Activated CD4-positive, alpha-beta T cell treated with anti-CD3 and anti-CD28 coated beads for 36 hours (primary cell): ENCODE results near the gene SAFB. TPM values are rescaled to one million over a fixed set of nuclear protein-coding genes. Genes with fewer than 3 reads are reported as not detected.

Source experiments
- ATAC-seq: fragments of 200-7000 bp; cut with Tn5 transposase; one replicate; pipeline ENCODE4 v1.10.0; 2021; ENCODE audit warnings: mild to moderate bottlenecking, moderate library complexity
- CTCF ChIA-PET: fragments of 350-600 bp; sonication (Branson Sonifier 250); formaldehyde crosslinking; loops from one replicate; lab custom pipeline; 2021; ENCODE audit warnings: antibody characterized with exemption; lab: Charles Lee
- POLR2A ChIA-PET: fragments of 350-600 bp; sonication (Branson Sonifier 250); formaldehyde crosslinking; loops from one replicate; lab custom pipeline; 2021; ENCODE audit warnings: antibody characterized with exemption, inconsistent platforms; lab: Charles Lee
- DNase-seq: peaks from one replicate; pipeline ENCODE4 v3.0.0-alpha.2; 2020
- H3K27ac Mint-ChIP-seq: one replicate; pipeline ENCODE4 v1.8.0; 2021; ENCODE audit warnings: mixed read lengths
- H3K27me3 Mint-ChIP-seq: one replicate; pipeline ENCODE4 v1.8.0; 2021; ENCODE audit warnings: mixed read lengths
- H3K36me3 Mint-ChIP-seq: one replicate; pipeline ENCODE4 v1.8.0; 2021; ENCODE audit warnings: low read depth, mixed read lengths
- H3K4me1 Mint-ChIP-seq: one replicate; pipeline ENCODE4 v1.8.0; 2021; ENCODE audit warnings: mixed read lengths
- H3K4me3 Mint-ChIP-seq: one replicate; pipeline ENCODE4 v1.8.0; 2021; ENCODE audit warnings: mild to moderate bottlenecking, moderate library complexity, mixed read lengths
- H3K9me3 Mint-ChIP-seq: one replicate; pipeline ENCODE4 v1.8.0; 2021; ENCODE audit warnings: low read depth, mixed read lengths
- intact Hi-C, 2 experiments: fragments of 100-400 bp; cut with DNase I in 1 of 2; cut with micrococcal nuclease in 1 of 2; formaldehyde crosslinking; loops; one replicate each; pipeline versions ENCODE4 v1.14.2 to v1.15.1; 2022 to 2024; cut with DNase I, micrococcal nuclease
- total RNA-seq, 2 experiments: library from RNA; stranded (reverse); gene quantifications; one replicate each; pipeline ENCODE4 v1.2.3, GENCODE V29; 2021

The SAFB gene
- total RNA-seq, 2 experiments from 2014 or later, result 100 to 118 TPM

- intact Hi-C loops, result no loop called here
- DNase-seq (no peak), ATAC-seq (no peak)
- POLR2A ChIA-PET, result no interaction called here
- H3K4me3 Mint-ChIP-seq, result no peak overlapping the region
- peaks cover 16% of the 10 kb centered on the region for H3K4me1 Mint-ChIP-seq
- no peaks in the 10 kb centered on the region for H3K9me3 Mint-ChIP-seq
- H3K27ac Mint-ChIP-seq, result no peak overlapping the region
- CTCF ChIA-PET, result no interaction called here
- H3K36me3 Mint-ChIP-seq, result peaks cover 51% of the 10 kb centered on the region
- H3K27me3 Mint-ChIP-seq, result no peaks in the 10 kb centered on the region
Measured at GRCh38 chr19:5587661-5588060, 35.2 kb upstream of the SAFB start.

GRCh38 chr19:5588441-5588840 is 34.4 kb upstream of the SAFB start:
- H3K9me3 Mint-ChIP-seq, result no peaks in the 10 kb centered on the region
- H3K36me3 Mint-ChIP-seq, result peaks cover 59% of the 10 kb centered on the region
- ChIA-PET POLR2A (no interaction called here), CTCF (interaction anchor here (1.1 kb wide), 1 partner anchor 41 kb away, joined by 3 read pairs; no protein-coding TSS in a partner anchor)
- no peak overlapping the region for H3K27ac Mint-ChIP-seq
- DNase-seq, result no peak
- no peaks in the 10 kb centered on the region for H3K27me3 Mint-ChIP-seq
- peaks cover 16% of the 10 kb centered on the region for H3K4me1 Mint-ChIP-seq
- H3K4me3 Mint-ChIP-seq, result no peak overlapping the region
- no peak for ATAC-seq
- intact Hi-C loops, result no loop called here

- DNase-seq, result no peak
- ChIA-PET POLR2A (no interaction called here), CTCF (interaction anchor here (0.6 to 1.1 kb wide), 2 partner anchors 27 to 42 kb away, joined by 3 read pairs; no protein-coding TSS in a partner anchor)
- H3K4me1 Mint-ChIP-seq, result peaks cover 16% of the 10 kb centered on the region
- peaks cover 62% of the 10 kb centered on the region for H3K36me3 Mint-ChIP-seq
- ATAC-seq, result no peak
- H3K4me3 Mint-ChIP-seq, result no peak overlapping the region
- H3K27ac Mint-ChIP-seq, result no peak overlapping the region
- H3K9me3 Mint-ChIP-seq, result no peaks in the 10 kb centered on the region
- intact Hi-C loops, result no loop called here
- H3K27me3 Mint-ChIP-seq, result no peaks in the 10 kb centered on the region
Measured at GRCh38 chr19:5588906-5589676, 33.8 kb upstream of the SAFB start.

GRCh38 chr19:5590151-5590864 is 32.6 kb upstream of the SAFB start:
- H3K9me3 Mint-ChIP-seq, result no peaks in the 10 kb centered on the region
- H3K36me3 Mint-ChIP-seq, result peaks cover 67% of the 10 kb centered on the region
- no peaks in the 10 kb centered on the region for H3K27me3 Mint-ChIP-seq
- POLR2A ChIA-PET, result no interaction called here
- no peak overlapping the region for H3K27ac Mint-ChIP-seq
- intact Hi-C loops, result no loop called here
- ATAC-seq (no peak), DNase-seq (no peak)
- CTCF ChIA-PET, result no interaction called here
- H3K4me1 Mint-ChIP-seq, result peaks cover 16% of the 10 kb centered on the region
- no peak overlapping the region for H3K4me3 Mint-ChIP-seq

- H3K36me3 Mint-ChIP-seq, result peaks cover 68% of the 10 kb centered on the region
- ChIA-PET POLR2A (no interaction called here), CTCF (interaction anchor here (0.6 kb wide), 1 partner anchor 236 kb away, joined by 5 read pairs; no protein-coding TSS in a partner anchor)
- no peaks in the 10 kb centered on the region for H3K9me3 Mint-ChIP-seq
- H3K4me3 Mint-ChIP-seq, result no peak overlapping the region
- H3K4me1 Mint-ChIP-seq, result peaks cover 11% of the 10 kb centered on the region
- no peak for DNase-seq
- H3K27ac Mint-ChIP-seq, result no peak overlapping the region
- intact Hi-C loops, result no loop called here
- no peaks in the 10 kb centered on the region for H3K27me3 Mint-ChIP-seq
- no peak for ATAC-seq
Measured at GRCh38 chr19:5590865-5591154, 32.1 kb upstream of the SAFB start.

GRCh38 chr19:5591476-5591875 is 31.4 kb upstream of the SAFB start:
- no peak overlapping the region for H3K27ac Mint-ChIP-seq
- CTCF ChIA-PET, result interaction anchor here (0.6 kb wide), 2 partner anchors 236 to 512 kb away, joined by 3 to 5 read pairs; no protein-coding TSS in a partner anchor
- no peak overlapping the region for H3K4me3 Mint-ChIP-seq
- intact Hi-C loops, result no loop called here
- H3K9me3 Mint-ChIP-seq, result no peaks in the 10 kb centered on the region
- no peaks in the 10 kb centered on the region for H3K27me3 Mint-ChIP-seq
- H3K4me1 Mint-ChIP-seq, result peaks cover 5% of the 10 kb centered on the region
- peaks cover 68% of the 10 kb centered on the region for H3K36me3 Mint-ChIP-seq
- POLR2A ChIA-PET, result interaction anchor here (0.6 kb wide), 1 partner anchor 21 kb away, joined by 6 read pairs; no protein-coding TSS in a partner anchor
- ATAC-seq (no peak), DNase-seq (no peak)

- intact Hi-C loops, result no loop called here
- POLR2A ChIA-PET, result interaction anchor here (0.6 to 0.9 kb wide), 2 partner anchors 11 to 85 kb away, joined by 3 read pairs; no protein-coding TSS in a partner anchor
- Mint-ChIP-seq H3K9me3 (no peaks in the 10 kb centered on the region), H3K4me3 (no peak overlapping the region), H3K36me3 (peaks cover 66% of the 10 kb centered on the region), H3K27me3 (no peaks in the 10 kb centered on the region), H3K27ac (no peak overlapping the region), H3K4me1 (no peaks in the 10 kb centered on the region)
- CTCF ChIA-PET, result interaction anchor here (1.0 kb wide), 1 partner anchor 30 kb away, joined by 3 read pairs; the partner anchor contains the start of gene SAFB
- no peak for DNase-seq
- ATAC-seq, result no peak
Measured at GRCh38 chr19:5592531-5593342, 30.1 kb upstream of the SAFB start.

- no peaks in the 10 kb centered on the region for H3K4me1 Mint-ChIP-seq
- ChIA-PET CTCF (interaction anchor here (0.8 to 1.8 kb wide), 4 partner anchors 11 to 96 kb away, joined by 3 to 4 read pairs (median 4); partner anchors contain the start of genes RPL36 and SAFB), POLR2A (interaction anchor here (0.6 to 0.9 kb wide), 2 partner anchors 12 to 84 kb away, joined by 3 read pairs; no protein-coding TSS in a partner anchor)
- H3K27me3 Mint-ChIP-seq, result no peaks in the 10 kb centered on the region
- no peak overlapping the region for H3K27ac Mint-ChIP-seq
- H3K36me3 Mint-ChIP-seq, result peaks cover 66% of the 10 kb centered on the region
- DNase-seq (no peak), ATAC-seq (no peak)
- intact Hi-C loops, result no loop called here
- H3K9me3 Mint-ChIP-seq, result no peaks in the 10 kb centered on the region
- no peak overlapping the region for H3K4me3 Mint-ChIP-seq
Measured at GRCh38 chr19:5593343-5594255, 29.3 kb upstream of the SAFB start.

GRCh38 chr19:5594521-5594950 is 28.3 kb upstream of the SAFB start:
- intact Hi-C loops, result no loop called here
- H3K9me3 Mint-ChIP-seq, result no peaks in the 10 kb centered on the region
- ATAC-seq (no peak), DNase-seq (no peak)
- peaks cover 69% of the 10 kb centered on the region for H3K36me3 Mint-ChIP-seq
- H3K4me1 Mint-ChIP-seq, result no peaks in the 10 kb centered on the region
- H3K27ac Mint-ChIP-seq, result no peak overlapping the region
- ChIA-PET CTCF (interaction anchor here (0.8 to 1.8 kb wide), 3 partner anchors 10 to 95 kb away, joined by 3 to 4 read pairs (median 4); partner anchors contain the start of gene RPL36), POLR2A (no interaction called here)
- H3K4me3 Mint-ChIP-seq, result no peak overlapping the region
- H3K27me3 Mint-ChIP-seq, result no peaks in the 10 kb centered on the region

- POLR2A ChIA-PET, result interaction anchor here (0.6 to 1.0 kb wide), 2 partner anchors 60 to 626 kb away, joined by 3 read pairs; partner anchors contain the start of gene KDM4B
- intact Hi-C loops, result no loop called here
- no peaks in the 10 kb centered on the region for H3K9me3 Mint-ChIP-seq
- no peaks in the 10 kb centered on the region for H3K4me1 Mint-ChIP-seq
- CTCF ChIA-PET, result interaction anchor here (1.2 to 1.8 kb wide), 2 partner anchors 10 to 24 kb away, joined by 4 to 6 read pairs; no protein-coding TSS in a partner anchor
- peaks cover 74% of the 10 kb centered on the region for H3K36me3 Mint-ChIP-seq
- H3K27me3 Mint-ChIP-seq, result no peaks in the 10 kb centered on the region
- H3K4me3 Mint-ChIP-seq, result no peak overlapping the region
- DNase-seq, result no peak
- H3K27ac Mint-ChIP-seq, result no peak overlapping the region
- ATAC-seq, result no peak
Measured at GRCh38 chr19:5595129-5595528, 27.8 kb upstream of the SAFB start.
